H9 (cell line): ENCODE measurements around the gene GIT2. TPM values are rescaled to one million over a fixed set of nuclear protein-coding genes. Genes with fewer than 3 reads are reported as not detected.

ENCODE experiments used
- DNase-seq: peaks from one replicate; pipeline ENCODE4 v3.0.0-alpha.2; 2017
- H2AFZ ChIP-seq: one replicate; pipeline ENCODE4 v1.6.1; 2013; ENCODE audit warnings: mild to moderate bottlenecking, low read length, control low read depth, moderate library complexity
- H2AK5ac ChIP-seq: 2 replicates; pipeline ENCODE4 v1.6.1; 2013; ENCODE audit warnings: low read length, control low read depth, mixed read lengths; ENCODE audit not compliant: insufficient read length
- H2BK120ac ChIP-seq: one replicate; pipeline ENCODE4 v1.6.1; 2013; ENCODE audit warnings: low read depth, mild to moderate bottlenecking, low read length, control low read depth, inconsistent platforms; ENCODE audit not compliant: poor library complexity, severe bottlenecking
- H2BK12ac ChIP-seq: 2 replicates; pipeline ENCODE4 v1.6.1; 2013; ENCODE audit warnings: low read length, control low read depth, mixed read lengths, low read depth; ENCODE audit not compliant: insufficient read length
- H2BK15ac ChIP-seq: 2 replicates; pipeline ENCODE4 v1.6.1; 2013; ENCODE audit warnings: low read depth, low read length, control low read depth
- H2BK20ac ChIP-seq: one replicate; pipeline ENCODE4 v1.6.1; 2013; ENCODE audit warnings: low read depth, mild to moderate bottlenecking, low read length, control low read depth, inconsistent platforms; ENCODE audit not compliant: poor library complexity, severe bottlenecking
- H2BK5ac ChIP-seq: 2 replicates; pipeline ENCODE4 v1.6.1; 2013; ENCODE audit warnings: low read length, control low read depth, mixed read lengths; ENCODE audit not compliant: insufficient read length
- H3K14ac ChIP-seq: 2 replicates; pipeline ENCODE4 v1.6.1; 2013; ENCODE audit warnings: low read length, control low read depth; ENCODE audit not compliant: insufficient read depth
- H3K18ac ChIP-seq: 2 replicates; pipeline ENCODE4 v1.6.1; 2013; ENCODE audit warnings: low read depth, mild to moderate bottlenecking, mixed read lengths, low read length, control low read depth; ENCODE audit not compliant: insufficient read length
- H3K23ac ChIP-seq: 2 replicates; pipeline ENCODE4 v1.6.1; 2013; ENCODE audit warnings: low read length, control low read depth, mixed read lengths, low read depth; ENCODE audit not compliant: insufficient read length
- H3K23me2 ChIP-seq: 2 replicates; pipeline ENCODE4 v1.6.1; 2013; ENCODE audit warnings: low read depth, mild to moderate bottlenecking, mixed read lengths, low read length, control low read depth; ENCODE audit not compliant: insufficient read length, poor library complexity, severe bottlenecking
- H3K27ac ChIP-seq: 2 replicates; pipeline ENCODE4 v1.5.1; 2013; ENCODE audit warnings: low read length, control low read depth, mixed read lengths, low read depth; ENCODE audit not compliant: insufficient read length
- H3K27me3 ChIP-seq: 2 replicates; pipeline ENCODE4 v1.6.1; 2013; ENCODE audit warnings: low read length, control low read depth, inconsistent platforms; ENCODE audit not compliant: insufficient read depth
- H3K4ac ChIP-seq: 2 replicates; pipeline ENCODE4 v1.6.1; 2013; ENCODE audit warnings: low read depth, mild to moderate bottlenecking, control low read depth, inconsistent platforms, low read length, moderate library complexity
- H3K4me1 ChIP-seq: 2 replicates; pipeline ENCODE4 v1.6.1; 2013; ENCODE audit warnings: low read length, control low read depth, inconsistent platforms; ENCODE audit not compliant: insufficient read depth
- H3K4me2 ChIP-seq: 2 replicates; pipeline ENCODE4 v1.6.1; 2013; ENCODE audit warnings: low read length, control low read depth, mixed read lengths; ENCODE audit not compliant: insufficient read length, insufficient read depth
- H3K56ac ChIP-seq: 2 replicates; pipeline ENCODE4 v1.6.1; 2013; ENCODE audit warnings: low read depth, mild to moderate bottlenecking, mixed read lengths, low read length, control low read depth; ENCODE audit not compliant: insufficient read length
- H3K79me1 ChIP-seq: 2 replicates; pipeline ENCODE4 v1.6.1; 2013; ENCODE audit warnings: low read depth, mild to moderate bottlenecking, moderate library complexity, low read length, control low read depth, inconsistent platforms; ENCODE audit not compliant: insufficient read depth, poor library complexity, severe bottlenecking
- H3K79me2 ChIP-seq: 2 replicates; pipeline ENCODE4 v1.6.1; 2013; ENCODE audit warnings: low read length, control low read depth, inconsistent platforms; ENCODE audit not compliant: insufficient read depth
- H3K9ac ChIP-seq: 2 replicates; pipeline ENCODE4 v1.6.1; 2013; ENCODE audit warnings: low read length, control low read depth, mixed read lengths; ENCODE audit not compliant: insufficient read length; ENCODE audit errors: extremely low read depth
- H3K9me3 ChIP-seq: one replicate; pipeline ENCODE4 v1.6.1; 2013; ENCODE audit warnings: low read depth, low read length, inconsistent platforms; ENCODE audit not compliant: control insufficient read depth
- H3T11ph ChIP-seq: one replicate; pipeline ENCODE4 v1.6.1; 2013; ENCODE audit warnings: mild to moderate bottlenecking, low read length, control low read depth, inconsistent platforms
- H4K20me1 ChIP-seq: one replicate; pipeline ENCODE4 v1.6.1; 2013; ENCODE audit not compliant: control insufficient read depth, insufficient read length, insufficient read depth
- H4K5ac ChIP-seq: 2 replicates; pipeline ENCODE4 v1.6.1; 2013; ENCODE audit warnings: low read depth, mild to moderate bottlenecking, mixed read lengths, low read length, control low read depth; ENCODE audit not compliant: insufficient read length
- H4K8ac ChIP-seq: replicated peaks from 2 replicates; pipeline ENCODE4 v1.6.1; 2013; ENCODE audit warnings: low read length, control low read depth, mixed read lengths, low read depth; ENCODE audit not compliant: insufficient read length
- H4K91ac ChIP-seq: 2 replicates; pipeline ENCODE4 v1.6.1; 2013; ENCODE audit warnings: low read depth, mild to moderate bottlenecking, moderate library complexity, mixed read lengths, low read length, control low read depth; ENCODE audit not compliant: insufficient read length
- H3K27ac Mint-ChIP-seq, 3 experiments: 2 replicates in 2 of 3; 3 replicates in 1 of 3; pipeline ENCODE4 v1.8.0; 2020 to 2021; ENCODE audit warnings: mixed read lengths in 3 of 3, mild to moderate bottlenecking in 1 of 3, moderate library complexity in 1 of 3
- H3K27me3 Mint-ChIP-seq: 2 replicates; pipeline ENCODE4 v1.8.0; 2021; ENCODE audit warnings: low read depth, mild to moderate bottlenecking, moderate library complexity, mixed read lengths
- H3K36me3 Mint-ChIP-seq, 3 experiments: 2 replicates in 2 of 3; 3 replicates in 1 of 3; pipeline ENCODE4 v1.8.0; 2020 to 2021; ENCODE audit warnings: low read depth in 3 of 3, mixed read lengths in 3 of 3; ENCODE audit not compliant: insufficient read depth in 1 of 3
- H3K4me1 Mint-ChIP-seq, 2 experiments: 2 replicates each; pipeline ENCODE4 v1.8.0; 2020; ENCODE audit warnings: mixed read lengths in 2 of 2
- H3K4me3 Mint-ChIP-seq, 2 experiments: 2 replicates in 1 of 2; 3 replicates in 1 of 2; pipeline ENCODE4 v1.8.0; 2020 to 2021; ENCODE audit warnings: mild to moderate bottlenecking in 2 of 2, mixed read lengths in 2 of 2, moderate library complexity in 1 of 2
- H3K9me3 Mint-ChIP-seq, 2 experiments: 2 replicates in 1 of 2; 3 replicates in 1 of 2; pipeline ENCODE4 v1.8.0; 2020; ENCODE audit warnings: mild to moderate bottlenecking in 2 of 2, mixed read lengths in 2 of 2, moderate library complexity in 1 of 2
- CTCF ChIP-seq: fragments of 200-600 bp; sonication (generic); conservative IDR thresholded peaks from 3 replicates; pipeline ENCODE4 v1.8.0; 2021; ENCODE audit warnings: antibody characterized with exemption, mild to moderate bottlenecking
- WGBS: extraction: QIAGEN DNeasy Blood & Tissue Kit; methylation state at CpG from one replicate; pipeline ENCODE4 v1.1.7; 2013; ENCODE audit warnings: missing lambda C conversion rate, low lambda C conversion rate, mixed read lengths; ENCODE audit not compliant: insufficient read length; ENCODE audit errors: extremely low coverage; 5-methylcytosine and 5-hydroxymethylcytosine counted together
- total RNA-seq: library from RNA; stranded (reverse); gene quantifications from 2 replicates; pipeline ENCODE4 v1.2.1, GENCODE V29; 2021

Gene GIT2
- total RNA-seq, 1 experiment from 2014 or later, result 27.0 TPM

GRCh38 chr12:109894939-109895338, 101.2 kb downstream of the GIT2 start:
- Histone ChIP-seq H3K23ac (no peak overlapping the region), H2BK15ac (no peak overlapping the region), H3K18ac (no peak overlapping the region), H3K27ac (no peak overlapping the region), H3K23me2 (peaks cover 3% of the 10 kb centered on the region), H4K91ac (no peak overlapping the region), H3K4me1 (no peaks in the 10 kb centered on the region), H2BK120ac (no peak overlapping the region), H2BK20ac (no peak overlapping the region), H3K79me1 (no peaks in the 10 kb centered on the region), H3K9ac (no peak overlapping the region), H3K4me2 (no peak overlapping the region), H3K79me2 (no peaks in the 10 kb centered on the region), H3K9me3 (no peaks in the 10 kb centered on the region), H2AFZ (no peak overlapping the region), H4K5ac (no peak overlapping the region), H3K4ac (no peak overlapping the region), H2AK5ac (no peak overlapping the region), H3T11ph (no peak overlapping the region), H4K20me1 (no peaks in the 10 kb centered on the region), H2BK12ac (no peak overlapping the region), H2BK5ac (no peak overlapping the region), H3K14ac (no peak overlapping the region), H3K27me3 (peaks cover 32% of the 10 kb centered on the region; the same call in 1 of the 2 replicates), H4K8ac (no peak overlapping the region), H3K56ac (no peak overlapping the region)
- no CpG with 5 or more reads among the region's 4 CpGs for WGBS
- Mint-ChIP-seq H3K4me1 (peaks cover 2 to 9% of the 10 kb centered on the region in 2 experiments), H3K36me3 (0 out of 7 replicates have a peak, but pooled peaks cover 0 to under 1% (median 0%) of the 10 kb centered on the region in 3 experiments), H3K27me3 (peaks cover 92% of the 10 kb centered on the region), H3K4me3 (no peak overlapping the region), H3K9me3 (no peaks in the 10 kb centered on the region; a peak in 1 of 5 replicates), H3K27ac (no peak overlapping the region)
- no peak for DNase-seq
- TF ChIP-seq CTCF, result no peak
